HepG2 (cell line): Measurements from ENCODE around the gene RASAL1. TPM values are rescaled to one million over a fixed set of nuclear protein-coding genes. Genes with fewer than 3 reads are reported as not detected.

ENCODE experiments used
- ATAC-seq: fragments of 200-7000 bp; cut with Tn5 transposase; 3 replicates; pipeline ENCODE4 v1.9.1; 2020; ENCODE audit warnings: mild to moderate bottlenecking, moderate library complexity
- BruUV-seq: library from RNA; stranded (reverse); fragments of 400-500 nt; replicated peaks from 2 replicates; lab custom pipeline; 2021; lab: Mats Ljungman, UMichigan
- CTCF ChIA-PET: fragments of 300-600 bp; formaldehyde crosslinking; extraction: SDS; loops from one replicate; lab custom pipeline; 2021; ENCODE audit warnings: low total read pairs, inconsistent platforms, low intra/inter-chr PET ratio; lab: Yijun Ruan, JAX
- POLR2A ChIA-PET: fragments of 350-600 bp; sonication (Branson Sonifier 250); formaldehyde crosslinking; loops from one replicate; lab custom pipeline; 2020; ENCODE audit warnings: antibody characterized with exemption, inconsistent platforms; lab: Yijun Ruan, JAX
- DNase-seq: peaks from one replicate; pipeline ENCODE4 v3.0.0-alpha.2; 2015; ENCODE audit warnings: low spot score
- FAIRE-seq: peaks from 3 replicates; lab custom pipeline; 2011; peaks lifted over from hg19 to GRCh38; lab: Jason Lieb, UNC
- H2AFZ ChIP-seq: one replicate; pipeline ENCODE4 v1.6.1; 2011; ENCODE audit warnings: low read length, inconsistent platforms
- H3K27ac ChIP-seq: fragments of 300-600 bp; 3 replicates; pipeline ENCODE4 v1.8.0; 2011; ENCODE audit warnings: mixed run types, mild to moderate bottlenecking, mixed read lengths, low read length, inconsistent platforms; ENCODE audit not compliant: insufficient read depth; ENCODE audit errors: extremely low read length
- H3K27me3 ChIP-seq, 2 experiments: fragments of 200-600 bp in 1 of 2; 2 replicates in 1 of 2; 3 replicates in 1 of 2; pipeline versions ENCODE4 v1.6.0 to v1.8.0; 2011; ENCODE audit warnings: low read length in 2 of 2, mild to moderate bottlenecking in 2 of 2, moderate library complexity in 2 of 2, inconsistent platforms in 1 of 2; ENCODE audit not compliant: insufficient read depth in 2 of 2, control insufficient read depth in 1 of 2
- H3K36me3 ChIP-seq, 2 experiments: fragments of 200-600 bp in 1 of 2; replicated peaks in 1 of 2; 2 replicates in 1 of 2; 3 replicates in 1 of 2; pipeline versions ENCODE4 v1.5.1 to v1.8.0; 2011; ENCODE audit warnings: low read length in 2 of 2, inconsistent platforms in 1 of 2; ENCODE audit not compliant: insufficient read depth in 2 of 2, control insufficient read depth in 1 of 2
- H3K4me1 ChIP-seq: 2 replicates; pipeline ENCODE4 v1.5.1; 2012; ENCODE audit warnings: low read length, inconsistent platforms; ENCODE audit not compliant: insufficient read depth
- H3K4me2 ChIP-seq: 2 replicates; pipeline ENCODE4 v1.6.0; 2011; ENCODE audit warnings: low read depth, low read length, inconsistent platforms
- H3K4me3 ChIP-seq, 3 experiments: fragments of 200-600 bp in 1 of 3; sonication (generic), shearing (Covaris generic) in 1 of 3; replicated peaks in 1 of 3; 2 replicates each; pipeline ENCODE4 v1.5.1; 2011 to 2016; ENCODE audit warnings: low read length in 3 of 3, inconsistent platforms in 2 of 3, low read depth in 2 of 3, mild to moderate bottlenecking in 2 of 3, control low read depth in 1 of 3, mixed read lengths in 1 of 3; ENCODE audit not compliant: insufficient read depth in 1 of 3
- H3K79me2 ChIP-seq: one replicate; pipeline ENCODE4 v1.6.1; 2011; ENCODE audit warnings: low read length, inconsistent platforms; ENCODE audit not compliant: insufficient read depth
- H3K9ac ChIP-seq: 2 replicates; pipeline ENCODE4 v1.6.0; 2011; ENCODE audit warnings: mild to moderate bottlenecking, low read depth, low read length, inconsistent platforms; ENCODE audit not compliant: insufficient read depth
- H3K9me3 ChIP-seq: 2 replicates; pipeline ENCODE4 v1.5.1; 2012; ENCODE audit warnings: mild to moderate bottlenecking, low read length
- H4K20me1 ChIP-seq: 2 replicates; pipeline ENCODE4 v1.6.0; 2011; ENCODE audit warnings: inconsistent platforms, mild to moderate bottlenecking, low read length, moderate library complexity; ENCODE audit not compliant: insufficient read depth
- BCL6 ChIP-seq: IDR thresholded peaks from 2 replicates; pipeline ENCODE4 v1.6.1; 2016; ENCODE audit warnings: missing genetic modification reagents, missing compliant biosample characterization
- MED1 ChIP-seq: sonication (generic); formaldehyde crosslinking; IDR thresholded peaks from 2 replicates; pipeline ENCODE4 v1.4.0; 2020; ENCODE audit warnings: missing genetic modification reagents
- NAIF1 ChIP-seq: sonication (generic); formaldehyde crosslinking; IDR thresholded peaks from 2 replicates; pipeline ENCODE4 v1.5.0; 2020; ENCODE audit warnings: mild to moderate bottlenecking, missing genetic modification reagents, borderline replicate concordance
- NFE2 ChIP-seq: sonication (generic); formaldehyde crosslinking; IDR thresholded peaks from 2 replicates; pipeline ENCODE4 v1.4.0; 2020; ENCODE audit warnings: missing genetic modification reagents
- PHF21A ChIP-seq: sonication (generic); formaldehyde crosslinking; IDR thresholded peaks from 2 replicates; pipeline ENCODE4 v1.5.0; 2020; ENCODE audit warnings: mild to moderate bottlenecking, missing genetic modification reagents
- ZNF230 ChIP-seq: sonication (generic); formaldehyde crosslinking; IDR thresholded peaks from 2 replicates; pipeline ENCODE4 v1.4.0; 2020; ENCODE audit warnings: mild to moderate bottlenecking, missing genetic modification reagents
- ZNF263 ChIP-seq: sonication (generic); formaldehyde crosslinking; IDR thresholded peaks from 2 replicates; pipeline ENCODE4 v1.4.0; 2020; ENCODE audit warnings: missing genetic modification reagents
- ZNF674 ChIP-seq: sonication (generic); formaldehyde crosslinking; IDR thresholded peaks from 2 replicates; pipeline ENCODE4 v1.5.0; 2020; ENCODE audit warnings: low read depth, mild to moderate bottlenecking, missing genetic modification reagents
- WGBS: methylation state at CpG from one replicate; pipeline ENCODE4 v1.1.6; 2017; ENCODE audit warnings: low lambda C conversion rate; 5-methylcytosine and 5-hydroxymethylcytosine counted together
- in situ Hi-C: cut with HindIII; loops from 2 replicates; pipeline ENCODE4 v1.10.0; 2017; ENCODE audit warnings: low pct_unique_long_range_greater_than_20kb; ENCODE audit not compliant: extremely low pct_ligation_motif_present
- intact Hi-C: fragments of 100-400 bp; cut with micrococcal nuclease; formaldehyde crosslinking; loops from one replicate; pipeline ENCODE4 v1.10.0; 2022; ENCODE audit not compliant: unreplicated experiment
- polyA plus RNA-seq, 8 experiments: library from polyadenylated mRNA; depleted of rRNA in 3 of 8; stranded (reverse) in 7 of 8; unstranded in 1 of 8; fragments of >200 nt; fragmentation: Illumina TruSeq in 4 of 8; extraction: Trizol in 4 of 8; gene quantifications; 2 replicates each; pipeline versions ENCODE4 v1.2.1 to v1.2.3, GENCODE V29; 2011 to 2016; ENCODE audit warnings: low read depth in 4 of 8, missing spikeins in 1 of 8, mixed read lengths in 1 of 8; ENCODE audit not compliant: insufficient read depth in 1 of 8
- total RNA-seq, 5 experiments: library from RNA; depleted of rRNA; stranded (reverse); fragments of >200 nt; fragmentation: Illumina TruSeq; extraction: Trizol; gene quantifications; 2 replicates each; pipeline ENCODE4 v1.2.3, GENCODE V29; 2016; ENCODE audit warnings: low read depth in 1 of 5
- TF ChIP-seq, protein P1 (sequence below): sonication (generic); formaldehyde crosslinking; IDR thresholded peaks from 2 replicates; pipeline ENCODE4 v1.5.0; 2020; ENCODE audit warnings: mild to moderate bottlenecking, missing genetic modification reagents, borderline replicate concordance
- TF ChIP-seq, protein P2 (sequence below): IDR thresholded peaks from 2 replicates; pipeline ENCODE4 v1.6.1; 2018; ENCODE audit warnings: missing genetic modification reagents, mild to moderate bottlenecking, missing compliant biosample characterization

Gene RASAL1
- total and polyA plus RNA-seq, 2 of the 13 experiments (the other 11 are each of a cell fraction or from before 2014, with no cell fraction given): not detected

DNA sequence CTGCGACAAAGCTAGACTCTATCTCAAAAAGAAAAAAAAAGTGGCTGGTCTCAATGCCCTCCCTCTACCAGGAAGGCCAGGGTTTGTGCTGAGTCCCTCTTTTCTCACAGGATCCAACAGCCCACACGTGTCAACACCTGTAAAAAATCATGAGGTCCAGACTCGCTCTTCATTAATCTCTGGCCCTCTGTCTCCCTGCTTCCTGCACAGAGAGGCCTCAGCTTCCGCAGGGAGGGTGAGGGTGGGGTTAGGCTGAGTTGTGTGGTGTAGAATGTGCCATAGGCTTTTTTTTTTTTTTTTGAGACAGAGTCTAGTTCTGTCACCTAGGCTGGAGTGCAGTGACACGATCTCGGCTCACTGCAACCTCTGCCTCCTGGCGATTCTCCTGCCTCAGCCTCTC, 20.1 kb upstream of the RASAL1 start (continued):
- TF ChIP-seq MED1 (CRISPR knock-in tag): no peak

DNA sequence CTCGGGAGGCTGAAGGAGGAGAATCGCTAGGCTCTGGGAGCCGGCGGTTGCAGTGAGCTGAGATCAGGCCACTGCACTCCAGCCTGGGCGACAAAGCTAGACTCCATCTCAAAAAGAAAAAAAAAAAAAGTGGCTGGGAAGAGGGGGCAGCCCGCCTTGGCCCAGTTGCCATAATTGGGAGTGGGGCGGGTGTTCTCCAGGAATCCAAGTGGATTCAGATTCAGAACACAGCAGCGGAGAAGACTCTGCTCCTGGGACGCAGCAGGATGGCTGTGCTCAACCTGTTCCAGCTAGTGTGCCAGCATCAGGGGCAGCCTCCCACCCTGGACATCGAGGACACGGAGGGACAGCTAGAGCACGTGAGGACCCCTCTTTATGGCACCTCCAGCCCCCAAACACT, 19.5 kb upstream of the RASAL1 start:
- peaks cover 9 to 17% of the 10 kb centered on the region in 2 experiments for H3K36me3 ChIP-seq
- peaks cover 0 to 40% of the 10 kb centered on the region in 2 experiments; a peak in 4 of 5 replicates for H3K27me3 ChIP-seq
- no peak overlapping the region for H2AFZ ChIP-seq
- in situ Hi-C loops (loop anchor here (5.0 kb wide), 1 partner anchor 108 kb away; no protein-coding TSS in a partner anchor), intact Hi-C loops (no loop called here)
- DNase-seq: no peak
- H3K79me2 ChIP-seq: no peaks in the 10 kb centered on the region
- H4K20me1 ChIP-seq: peaks cover 4% of the 10 kb centered on the region; the same call in 1 of the 2 replicates
- WGBS: 73% methylated on average over 10 of the region's 12 CpGs
- CTCF ChIA-PET: no interaction called here
- H3K4me3 ChIP-seq: no peak overlapping the region
- H3K9me3 ChIP-seq: no peaks in the 10 kb centered on the region
- POLR2A ChIA-PET: no interaction called here
- H3K9ac ChIP-seq: no peak overlapping the region
- no peak for FAIRE-seq
- no peak overlapping the region for H3K4me2 ChIP-seq
- ATAC-seq: no peak
- no peak for TF ChIP-seq BCL6 (CRISPR knock-in tag)
- TF ChIP-seq ZNF263 (CRISPR knock-in tag): no peak
- no peak for TF ChIP-seq NAIF1 (CRISPR knock-in tag)
- TF ChIP-seq, protein P1, sequence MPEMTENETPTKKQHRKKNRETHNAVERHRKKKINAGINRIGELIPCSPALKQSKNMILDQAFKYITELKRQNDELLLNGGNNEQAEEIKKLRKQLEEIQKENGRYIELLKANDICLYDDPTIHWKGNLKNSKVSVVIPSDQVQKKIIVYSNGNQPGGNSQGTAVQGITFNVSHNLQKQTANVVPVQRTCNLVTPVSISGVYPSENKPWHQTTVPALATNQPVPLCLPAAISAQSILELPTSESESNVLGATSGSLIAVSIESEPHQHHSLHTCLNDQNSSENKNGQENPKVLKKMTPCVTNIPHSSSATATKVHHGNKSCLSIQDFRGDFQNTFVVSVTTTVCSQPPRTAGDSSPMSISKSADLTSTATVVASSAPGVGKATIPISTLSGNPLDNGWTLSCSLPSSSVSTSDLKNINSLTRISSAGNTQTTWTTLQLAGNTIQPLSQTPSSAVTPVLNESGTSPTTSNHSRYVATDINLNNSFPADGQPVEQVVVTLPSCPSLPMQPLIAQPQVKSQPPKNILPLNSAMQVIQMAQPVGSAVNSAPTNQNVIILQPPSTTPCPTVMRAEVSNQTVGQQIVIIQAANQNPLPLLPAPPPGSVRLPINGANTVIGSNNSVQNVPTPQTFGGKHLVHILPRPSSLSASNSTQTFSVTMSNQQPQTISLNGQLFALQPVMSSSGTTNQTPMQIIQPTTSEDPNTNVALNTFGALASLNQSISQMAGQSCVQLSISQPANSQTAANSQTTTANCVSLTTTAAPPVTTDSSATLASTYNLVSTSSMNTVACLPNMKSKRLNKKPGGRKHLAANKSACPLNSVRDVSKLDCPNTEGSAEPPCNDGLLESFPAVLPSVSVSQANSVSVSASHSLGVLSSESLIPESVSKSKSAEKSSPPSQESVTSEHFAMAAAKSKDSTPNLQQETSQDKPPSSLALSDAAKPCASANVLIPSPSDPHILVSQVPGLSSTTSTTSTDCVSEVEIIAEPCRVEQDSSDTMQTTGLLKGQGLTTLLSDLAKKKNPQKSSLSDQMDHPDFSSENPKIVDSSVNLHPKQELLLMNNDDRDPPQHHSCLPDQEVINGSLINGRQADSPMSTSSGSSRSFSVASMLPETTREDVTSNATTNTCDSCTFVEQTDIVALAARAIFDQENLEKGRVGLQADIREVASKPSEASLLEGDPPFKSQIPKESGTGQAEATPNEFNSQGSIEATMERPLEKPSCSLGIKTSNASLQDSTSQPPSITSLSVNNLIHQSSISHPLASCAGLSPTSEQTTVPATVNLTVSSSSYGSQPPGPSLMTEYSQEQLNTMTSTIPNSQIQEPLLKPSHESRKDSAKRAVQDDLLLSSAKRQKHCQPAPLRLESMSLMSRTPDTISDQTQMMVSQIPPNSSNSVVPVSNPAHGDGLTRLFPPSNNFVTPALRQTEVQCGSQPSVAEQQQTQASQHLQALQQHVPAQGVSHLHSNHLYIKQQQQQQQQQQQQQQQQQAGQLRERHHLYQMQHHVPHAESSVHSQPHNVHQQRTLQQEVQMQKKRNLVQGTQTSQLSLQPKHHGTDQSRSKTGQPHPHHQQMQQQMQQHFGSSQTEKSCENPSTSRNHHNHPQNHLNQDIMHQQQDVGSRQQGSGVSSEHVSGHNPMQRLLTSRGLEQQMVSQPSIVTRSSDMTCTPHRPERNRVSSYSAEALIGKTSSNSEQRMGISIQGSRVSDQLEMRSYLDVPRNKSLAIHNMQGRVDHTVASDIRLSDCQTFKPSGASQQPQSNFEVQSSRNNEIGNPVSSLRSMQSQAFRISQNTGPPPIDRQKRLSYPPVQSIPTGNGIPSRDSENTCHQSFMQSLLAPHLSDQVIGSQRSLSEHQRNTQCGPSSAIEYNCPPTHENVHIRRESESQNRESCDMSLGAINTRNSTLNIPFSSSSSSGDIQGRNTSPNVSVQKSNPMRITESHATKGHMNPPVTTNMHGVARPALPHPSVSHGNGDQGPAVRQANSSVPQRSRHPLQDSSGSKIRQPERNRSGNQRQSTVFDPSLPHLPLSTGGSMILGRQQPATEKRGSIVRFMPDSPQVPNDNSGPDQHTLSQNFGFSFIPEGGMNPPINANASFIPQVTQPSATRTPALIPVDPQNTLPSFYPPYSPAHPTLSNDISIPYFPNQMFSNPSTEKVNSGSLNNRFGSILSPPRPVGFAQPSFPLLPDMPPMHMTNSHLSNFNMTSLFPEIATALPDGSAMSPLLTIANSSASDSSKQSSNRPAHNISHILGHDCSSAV (CRISPR knock-in tag): no peak
- no peak for TF ChIP-seq ZNF674 (CRISPR knock-in tag)
- TF ChIP-seq ZNF230 (CRISPR knock-in tag): no peak
- no peak for TF ChIP-seq NFE2 (CRISPR knock-in tag)
- TF ChIP-seq, protein P2, sequence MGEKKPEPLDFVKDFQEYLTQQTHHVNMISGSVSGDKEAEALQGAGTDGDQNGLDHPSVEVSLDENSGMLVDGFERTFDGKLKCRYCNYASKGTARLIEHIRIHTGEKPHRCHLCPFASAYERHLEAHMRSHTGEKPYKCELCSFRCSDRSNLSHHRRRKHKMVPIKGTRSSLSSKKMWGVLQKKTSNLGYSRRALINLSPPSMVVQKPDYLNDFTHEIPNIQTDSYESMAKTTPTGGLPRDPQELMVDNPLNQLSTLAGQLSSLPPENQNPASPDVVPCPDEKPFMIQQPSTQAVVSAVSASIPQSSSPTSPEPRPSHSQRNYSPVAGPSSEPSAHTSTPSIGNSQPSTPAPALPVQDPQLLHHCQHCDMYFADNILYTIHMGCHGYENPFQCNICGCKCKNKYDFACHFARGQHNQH: no peak
- no peak for TF ChIP-seq PHF21A
- TF ChIP-seq, all 625 proteins: peak for 0
- no TSS peak for BruUV-seq
- Histone ChIP-seq H3K4me1 (peaks cover 13% of the 10 kb centered on the region), H3K27ac (no peak overlapping the region)
